HepG2 (cell line): ENCODE results near the gene PNP. TPM values are rescaled to one million over a fixed set of nuclear protein-coding genes. Genes with fewer than 3 reads are reported as not detected.

ENCODE experiments used
- CCDC6 ChIP-seq: sonication (generic); formaldehyde crosslinking; IDR thresholded peaks from 2 replicates; pipeline ENCODE4 v1.8.1; 2022; ENCODE audit warnings: mild to moderate bottlenecking, missing genetic modification reagents, moderate library complexity
- CENPBD1 ChIP-seq: sonication (generic); formaldehyde crosslinking; IDR thresholded peaks from 2 replicates; pipeline ENCODE4 v1.8.0; 2022; ENCODE audit warnings: missing genetic modification reagents, low read depth, mild to moderate bottlenecking, borderline replicate concordance
- KDM6A ChIP-seq: IDR thresholded peaks from 2 replicates; pipeline ENCODE4 v1.6.1; 2016; ENCODE audit warnings: low read depth
- MLXIP ChIP-seq: sonication (generic); formaldehyde crosslinking; IDR thresholded peaks from 2 replicates; pipeline ENCODE4 v1.9.0; 2021; ENCODE audit warnings: missing genetic modification reagents, borderline replicate concordance
- NFE2L2 ChIP-seq: fragments of 150-350 bp; IDR thresholded peaks from 2 replicates; pipeline ENCODE4 v1.6.1; 2014; ENCODE audit warnings: low read length
- NFRKB ChIP-seq: fragments of 450-650 bp; IDR thresholded peaks from 2 replicates; pipeline ENCODE4 v1.6.1; 2017
- PITX1 ChIP-seq: sonication (generic); formaldehyde crosslinking; IDR thresholded peaks from 2 replicates; pipeline ENCODE4 v1.5.1; 2020; ENCODE audit warnings: mild to moderate bottlenecking, missing genetic modification reagents
- TBL1XR1 ChIP-seq: fragments of 150-350 bp; IDR thresholded peaks from 2 replicates; pipeline ENCODE4 v1.6.1; 2014; ENCODE audit warnings: borderline replicate concordance, low read length; ENCODE audit not compliant: partially characterized antibody
- ZBTB33 ChIP-seq: sonication (generic); formaldehyde crosslinking; IDR thresholded peaks from 2 replicates; pipeline ENCODE4 v1.4.0; 2020; ENCODE audit warnings: missing genetic modification reagents
- ZBTB49 ChIP-seq: sonication (generic); formaldehyde crosslinking; IDR thresholded peaks from 2 replicates; pipeline ENCODE4 v1.4.0; 2020; ENCODE audit warnings: missing genetic modification reagents, borderline replicate concordance
- ZNF142 ChIP-seq: sonication (generic); formaldehyde crosslinking; IDR thresholded peaks from 2 replicates; pipeline ENCODE4 v1.4.0; 2020; ENCODE audit warnings: missing genetic modification reagents
- ZNF30 ChIP-seq: sonication (generic); formaldehyde crosslinking; IDR thresholded peaks from 2 replicates; pipeline ENCODE4 v1.5.0; 2020; ENCODE audit warnings: mild to moderate bottlenecking, missing genetic modification reagents
- ZNF496 ChIP-seq: sonication (generic); formaldehyde crosslinking; IDR thresholded peaks from 2 replicates; pipeline ENCODE4 v1.8.1; 2023; ENCODE audit warnings: mild to moderate bottlenecking, moderate library complexity, missing genetic modification reagents; ENCODE audit not compliant: insufficient replicate concordance
- ZNF616 ChIP-seq: sonication (generic); formaldehyde crosslinking; IDR thresholded peaks from 2 replicates; pipeline ENCODE4 v1.5.0; 2020; ENCODE audit warnings: low read depth, mild to moderate bottlenecking, missing genetic modification reagents
- polyA plus RNA-seq, 8 experiments: library from polyadenylated mRNA; depleted of rRNA in 3 of 8; stranded (reverse) in 7 of 8; unstranded in 1 of 8; fragments of >200 nt; fragmentation: Illumina TruSeq in 4 of 8; extraction: Trizol in 4 of 8; gene quantifications; 2 replicates each; pipeline versions ENCODE4 v1.2.1 to v1.2.3, GENCODE V29; 2011 to 2016; ENCODE audit warnings: low read depth in 4 of 8, missing spikeins in 1 of 8, mixed read lengths in 1 of 8; ENCODE audit not compliant: insufficient read depth in 1 of 8
- total RNA-seq, 5 experiments: library from RNA; depleted of rRNA; stranded (reverse); fragments of >200 nt; fragmentation: Illumina TruSeq; extraction: Trizol; gene quantifications; 2 replicates each; pipeline ENCODE4 v1.2.3, GENCODE V29; 2016; ENCODE audit warnings: low read depth in 1 of 5

Gene PNP
- total and polyA plus RNA-seq, 2 of the 13 experiments (the other 11 are each of a cell fraction or from before 2014, with no cell fraction given): 45.4 to 74.8 TPM

GRCh38 chr14:20454516-20455354 is 14.5 kb upstream of the PNP start, which contains the start of the genes APEX1 and OSGEP (continued):
- no peak; the same call in 1 of the 2 replicates for TF ChIP-seq CENPBD1 (CRISPR knock-in tag)
- TF ChIP-seq NFE2L2: no peak
- TF ChIP-seq CCDC6: peak; percentile 50
- TF ChIP-seq ZBTB49: no peak
- TF ChIP-seq MLXIP (CRISPR knock-in tag): no peak; the same call in 1 of the 2 replicates
- TF ChIP-seq ZBTB33 (CRISPR knock-in tag): peak; percentile 38; the same call in 1 of the 2 replicates
- peak; percentile 33; the same call in 1 of the 2 replicates for TF ChIP-seq ZNF616 (CRISPR knock-in tag)
- TF ChIP-seq ZNF30 (CRISPR knock-in tag): 0 out of 2 replicates have a peak, but pooled peaks have one; percentile 80
- TF ChIP-seq PITX1: peak; percentile 65; the same call in 1 of the 2 replicates
- TF ChIP-seq TBL1XR1: peak; percentile 79
- no peak for TF ChIP-seq NFRKB
- no peak for TF ChIP-seq ZNF496
- peak; percentile 18; the same call in 1 of the 2 replicates for TF ChIP-seq ZNF142
- TF ChIP-seq KDM6A (CRISPR knock-in tag): no peak
